SIG-M5 (cell line): ENCODE data around the gene MYT1.

Experiments
- DNase-seq: peaks from one replicate; lab custom pipeline; 2025; lab: John Stamatoyannopoulos, UW

Gene MYT1

GRCh38 chr20:64192406-64192805 is 28.2 kb downstream of the MYT1 start:
- no peak for DNase-seq

DNA sequence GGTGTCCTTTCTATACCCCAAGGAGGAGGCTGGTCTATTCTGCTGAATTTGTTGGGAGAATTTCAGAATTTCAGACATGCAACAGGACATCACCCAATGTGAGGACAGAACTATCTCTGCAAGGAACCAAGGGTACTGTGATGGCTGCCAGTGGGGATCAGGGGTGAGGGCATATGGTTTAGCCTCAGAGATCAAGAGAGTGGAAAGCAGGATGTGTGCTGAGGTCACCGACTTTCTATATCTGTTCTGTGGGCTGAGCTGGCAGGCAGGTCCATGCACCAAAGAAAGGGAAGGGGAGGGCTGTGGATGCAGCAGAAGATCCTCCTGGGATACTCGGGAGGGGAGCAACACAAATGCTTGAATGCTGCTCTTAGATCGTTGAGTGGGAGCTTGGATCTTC is 28.8 kb downstream of the MYT1 start:
- DNase-seq, result no peak

DNA sequence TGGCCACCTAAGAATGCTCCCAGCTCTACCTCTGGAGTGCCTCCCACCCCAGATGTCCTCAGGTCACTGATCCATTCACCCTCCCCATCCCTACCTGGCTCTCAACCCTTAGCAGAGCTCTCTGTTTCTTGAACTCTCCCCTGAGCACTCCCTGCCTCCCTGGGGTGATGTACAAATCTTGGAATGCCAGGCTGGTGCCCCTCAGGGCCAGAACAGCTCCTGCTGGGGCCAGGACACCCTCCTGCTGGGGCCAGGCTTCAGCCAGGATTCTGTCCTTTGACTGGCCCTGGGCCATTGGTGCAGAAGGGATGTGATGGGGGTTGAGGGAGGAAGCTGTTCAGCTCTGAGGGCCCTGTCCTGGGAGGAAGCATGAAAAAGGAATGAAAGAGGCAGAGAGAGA is 30.0 kb downstream of the MYT1 start:
- no peak for DNase-seq

- DNase-seq, result no peak
These were observed 32.1 kb downstream of the MYT1 start for GRCh38 chr20:64196309-64196708.

DNA sequence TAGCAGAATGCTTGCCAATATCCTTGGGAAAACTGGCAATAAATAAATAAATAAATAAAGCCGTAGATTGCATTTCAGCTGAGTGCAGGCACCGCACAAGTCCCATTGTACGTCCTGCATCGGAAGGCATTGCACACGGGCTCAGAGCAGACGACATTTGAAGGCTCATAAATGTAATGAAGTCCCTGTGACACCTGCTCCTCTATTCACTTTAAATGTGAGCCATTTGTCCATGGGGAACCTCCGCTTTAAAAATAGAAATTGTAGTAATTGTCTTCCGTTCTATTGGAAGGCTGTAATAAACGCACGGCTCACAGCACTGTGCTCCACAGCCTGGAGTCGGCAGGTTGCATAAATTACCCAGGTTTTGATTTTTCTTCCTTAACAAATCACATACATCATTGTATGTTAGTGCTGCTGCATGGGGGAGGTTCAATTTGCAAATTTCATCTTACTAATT is 32.6 kb downstream of the MYT1 start:
- DNase-seq, result no peak

GRCh38 chr20:64198347-64198746 is 34.1 kb downstream of the MYT1 start:
- no peak for DNase-seq

DNA sequence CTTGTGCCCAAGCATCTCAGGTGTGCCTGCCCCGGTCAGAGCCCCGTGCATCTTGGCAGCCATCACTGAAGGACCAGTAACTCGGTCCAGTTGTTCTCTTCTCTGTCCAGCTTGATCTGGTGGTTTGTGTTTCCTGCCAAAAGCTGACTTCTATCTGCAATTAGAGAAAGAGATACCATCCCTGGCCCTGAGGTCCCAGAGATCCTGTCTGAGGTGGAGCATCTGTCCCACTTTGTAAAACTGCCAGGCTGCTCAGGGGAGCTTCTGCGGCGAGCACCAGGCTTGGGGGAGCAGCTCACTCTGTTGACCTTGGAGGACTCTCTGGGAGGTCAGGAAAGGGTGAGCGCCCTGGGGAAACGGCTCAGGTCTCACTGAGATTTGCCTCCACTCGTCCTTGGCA is 35.1 kb downstream of the MYT1 start:
- DNase-seq, result no peak

DNA sequence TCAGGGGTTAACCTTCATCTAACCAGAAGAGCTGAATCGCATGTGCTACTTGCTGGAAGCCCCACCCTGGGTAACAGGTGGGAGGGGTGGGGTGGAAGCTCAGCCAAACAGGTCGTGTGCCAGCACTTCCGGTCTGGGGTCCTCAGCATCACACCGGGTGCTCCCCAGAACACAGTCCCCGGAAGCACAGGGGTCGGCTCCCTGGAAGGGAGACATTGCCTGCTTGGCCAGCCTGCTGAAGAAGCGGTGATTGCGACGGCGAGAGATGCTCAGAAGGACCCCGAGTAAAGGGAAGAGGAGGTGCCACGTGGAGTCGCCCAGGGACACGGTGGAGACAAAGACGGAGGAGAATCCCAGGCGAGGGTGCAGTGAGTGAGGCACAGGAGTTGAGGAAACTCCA is 36.5 kb downstream of the MYT1 start:
- no peak for DNase-seq

GRCh38 chr20:64201653-64202052 is 37.4 kb downstream of the MYT1 start:
- DNase-seq, result no peak

DNA sequence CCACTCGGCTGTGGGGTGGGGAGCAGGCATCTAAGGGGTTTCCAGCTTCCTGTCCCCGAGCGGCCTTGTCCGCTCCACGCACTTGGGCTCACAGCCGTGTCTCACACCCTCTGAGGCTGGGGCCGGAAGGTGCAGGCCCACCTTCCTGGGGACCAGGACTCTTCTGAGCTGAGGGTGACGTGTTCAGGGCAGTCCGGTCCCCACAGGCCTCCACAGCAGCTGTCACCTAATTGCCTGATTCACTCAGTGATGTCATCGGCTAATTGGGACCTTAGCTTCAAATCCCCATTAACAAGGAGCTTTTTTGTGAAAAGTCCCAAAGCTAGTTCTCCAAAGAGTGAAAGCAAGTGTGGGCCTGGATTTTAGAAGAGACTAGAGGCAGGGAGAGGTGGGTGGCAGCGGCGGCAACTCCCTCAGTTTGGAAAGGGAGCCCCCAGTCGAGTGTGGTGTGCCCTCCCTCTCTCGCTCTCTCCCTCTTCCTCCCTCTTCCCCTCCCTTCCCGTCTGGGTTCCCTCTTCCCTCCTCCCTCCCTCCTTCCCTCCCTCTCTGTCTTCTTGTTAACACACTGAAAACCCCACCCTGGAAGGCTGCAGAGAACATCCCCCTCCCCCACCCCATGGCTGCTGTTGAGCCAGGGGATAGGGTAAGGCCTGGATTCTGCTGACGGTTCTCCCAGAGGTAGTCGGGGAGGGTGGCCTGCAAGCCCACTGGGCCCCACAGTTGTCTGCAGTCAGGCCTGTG is 39.0 kb downstream of the MYT1 start:
- no peak for DNase-seq

GRCh38 chr20:64205611-64206026 is 41.4 kb downstream of the MYT1 start:
- no peak for DNase-seq

- no peak for DNase-seq
These were observed 42.4 kb downstream of the MYT1 start for GRCh38 chr20:64206614-64207013.

GRCh38 chr20:64207641-64208590 is 43.7 kb downstream of the MYT1 start:
- no peak for DNase-seq

DNA sequence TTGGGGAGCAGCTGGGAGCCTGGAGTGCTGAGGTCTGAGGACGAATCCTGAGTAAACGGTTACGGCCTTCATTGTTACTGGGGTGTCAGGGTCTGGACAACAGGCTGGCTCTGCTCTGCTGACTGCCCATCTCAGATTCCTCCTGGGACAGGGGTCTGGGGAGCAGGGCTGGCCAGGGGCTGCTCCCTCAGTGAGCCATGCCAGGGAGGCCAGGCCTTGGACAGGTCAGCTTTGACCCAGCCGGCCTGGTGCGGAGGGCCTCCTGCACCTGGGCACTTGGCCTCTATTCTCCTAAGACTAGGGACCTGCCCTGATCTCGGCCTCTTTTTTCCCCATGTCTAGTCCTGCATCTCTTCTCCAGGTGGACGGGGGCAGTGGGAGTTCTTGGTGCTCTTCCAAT is 44.9 kb downstream of the MYT1 start:
- no peak for DNase-seq

DNA sequence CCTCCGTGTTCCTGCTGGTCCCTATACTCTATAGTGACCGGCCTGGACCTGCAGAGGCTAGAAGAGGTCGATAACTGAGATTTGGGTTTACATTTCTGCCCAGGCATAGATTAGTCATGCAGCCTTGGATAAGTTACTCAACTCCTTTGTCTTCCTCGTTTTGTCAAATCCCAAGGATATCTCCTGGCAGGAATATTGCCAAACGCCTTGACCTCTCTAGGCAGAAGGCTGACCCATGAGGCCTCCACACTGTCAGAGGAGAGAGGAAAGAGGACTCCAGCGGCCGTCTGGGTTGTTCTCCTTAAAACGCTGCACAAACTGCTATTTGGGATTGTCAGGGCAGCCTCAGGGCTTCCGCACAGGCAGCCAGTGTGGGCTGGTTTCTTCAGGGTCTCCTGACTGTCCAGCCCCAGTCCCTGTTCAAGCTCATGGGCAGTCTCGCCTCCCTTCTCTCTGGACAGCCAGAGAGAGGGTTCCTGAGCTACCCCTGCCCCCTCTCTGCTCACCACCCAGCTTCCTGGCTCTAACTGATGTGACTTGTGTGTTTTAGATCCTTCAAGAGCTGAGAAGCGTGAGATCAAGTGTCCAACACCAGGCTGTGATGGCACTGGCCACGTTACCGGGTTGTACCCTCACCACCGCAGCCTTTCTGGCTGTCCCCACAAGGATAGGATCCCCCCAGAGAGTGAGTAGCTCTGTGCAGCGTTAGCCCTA is 46.6 kb downstream of the MYT1 start:
- DNase-seq, result no peak

GRCh38 chr20:64211874-64212658 is 47.8 kb downstream of the MYT1 start:
- DNase-seq, result no peak

DNA sequence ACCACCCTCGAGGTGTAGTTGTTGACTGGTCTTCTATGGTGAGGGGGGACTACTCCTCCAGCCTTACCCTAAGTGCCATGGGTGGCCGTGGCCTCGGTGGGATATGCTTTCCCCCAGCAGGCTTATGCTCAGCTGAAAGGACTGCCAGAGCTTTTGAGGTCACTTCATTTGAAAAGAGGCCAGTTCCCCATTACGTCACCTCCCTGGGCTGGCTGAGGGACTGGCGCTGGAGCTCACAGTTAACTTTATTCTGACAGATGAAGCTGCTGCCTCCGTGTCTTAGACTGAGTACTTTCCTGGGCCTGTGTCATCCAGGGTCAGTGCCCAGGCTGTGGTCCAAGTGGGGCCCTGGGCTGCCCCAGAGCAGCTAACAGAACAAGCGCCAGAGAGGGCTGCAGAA is 48.5 kb downstream of the MYT1 start:
- DNase-seq, result no peak

DNA sequence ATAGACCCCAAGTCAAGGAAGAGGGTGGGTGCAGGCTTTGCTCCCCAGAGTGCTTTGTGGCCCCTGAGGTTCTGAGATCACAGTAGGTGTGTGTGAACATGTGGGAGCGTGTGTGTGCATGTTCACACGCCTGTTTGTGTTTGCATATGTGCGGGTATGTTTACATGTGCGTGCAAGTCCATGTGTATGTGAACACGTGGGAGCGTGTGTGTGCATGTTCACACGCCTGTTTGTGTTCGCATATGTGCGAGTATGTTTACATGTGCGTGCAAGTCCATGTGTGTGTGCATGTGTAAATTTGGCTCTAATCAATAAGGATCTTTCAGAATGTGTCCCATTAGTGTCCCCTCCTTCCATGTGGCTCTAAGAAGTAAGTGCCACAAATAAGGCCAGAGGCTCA is 49.9 kb downstream of the MYT1 start:
- no peak for DNase-seq

DNA sequence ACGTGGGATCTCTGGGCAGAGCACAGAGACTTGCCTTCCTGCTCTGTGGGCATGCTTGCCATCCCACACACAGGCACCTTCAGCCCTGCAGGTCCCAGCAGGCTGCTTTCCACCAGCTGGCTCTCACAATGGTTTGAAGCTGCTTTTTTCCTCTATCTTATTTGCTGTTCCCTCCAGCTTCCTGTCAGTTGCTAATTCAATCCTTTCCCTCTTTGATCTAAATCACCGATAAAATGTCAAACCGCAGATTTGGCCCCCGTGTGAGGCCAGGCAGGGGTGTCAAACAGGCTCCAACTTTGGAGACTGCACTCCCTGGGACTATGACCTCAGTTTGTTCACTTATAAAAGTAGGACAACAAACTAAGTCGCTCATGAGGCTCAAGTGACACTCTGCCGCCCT is 50.7 kb downstream of the MYT1 start:
- no peak for DNase-seq

GRCh38 chr20:64216036-64216435 is 51.8 kb downstream of the MYT1 start:
- DNase-seq, result no peak

- DNase-seq, result no peak
These were observed 52.7 kb downstream of the MYT1 start for GRCh38 chr20:64216910-64217309.
